ENCODE data around the gene SCN3B. TPM values are rescaled to one million over a fixed set of nuclear protein-coding genes. Genes with fewer than 3 reads are reported as not detected.

The SCN3B gene
- total and polyA plus RNA-seq, 9 of the 15 experiments (the other 6 are each of a cell fraction or from before 2014, with no cell fraction given), result 0.01 to 0.15 (median 0.04) TPM; not detected in 6

GRCh38 chr11:123696183-123696582 lies 41.8 kb upstream of the SCN3B start (continued):
- TF ChIP-seq ZNF707 (CRISPR knock-in tag; conservative IDR thresholded peaks at IDR 0.05) (no peak), POLR3A (IDR thresholded peaks at IDR 0.05; ENCODE audit: borderline replicate concordance, extremely low read depth, insufficient read depth, insufficient read length) (no peak), LEF1 (IDR thresholded peaks at IDR 0.05) (no peak), PHF8 (IDR thresholded peaks at IDR 0.05; ENCODE audit: borderline replicate concordance, low read length) (no peak)

- WGBS (ENCODE audit: insufficient coverage, low coverage, missing lambda C conversion rate), result 2% methylated on average over 5 of the region's 9 CpGs
- Histone ChIP-seq H3K4me3 (no peak overlapping the region), H3K9me1 (ENCODE audit: control insufficient read depth, insufficient read depth, low read length) (no peaks in the 10 kb centered on the region), H3K4me1 (replicated peaks in 1 of 2; ENCODE audit: control insufficient read depth in 2 of 2, insufficient read depth in 2 of 2, low read length in 2 of 2) (no peaks in the 10 kb centered on the region), H2AFZ (ENCODE audit: low read depth, low read length) (no peak overlapping the region), H3K79me2 (ENCODE audit: control insufficient read depth, insufficient read depth, low read length) (no peaks in the 10 kb centered on the region), H3K9ac (ENCODE audit: insufficient read depth in 1 of 2, low read depth in 2 of 2, low read length in 2 of 2) (no peak overlapping the region), H3K4me2 (ENCODE audit: insufficient read depth, low read length) (no peak overlapping the region), H3K36me3 (ENCODE audit: control insufficient read depth, insufficient read depth, low read length) (no peaks in the 10 kb centered on the region), H3K27me3 (ENCODE audit: control insufficient read depth in 2 of 2, insufficient read depth in 2 of 2, low read length in 2 of 2) (peaks cover 0 to 7% of the 10 kb centered on the region in 2 experiments; a peak in 1 of 5 replicates), H4K20me1 (replicated peaks; ENCODE audit: control insufficient read depth, insufficient read depth, low read length) (no peaks in the 10 kb centered on the region), H3K27ac (ENCODE audit: extremely low read depth, low read depth, low read length) (no peak overlapping the region), H3K9me3 (replicated peaks; ENCODE audit: control insufficient read depth, insufficient read depth, low read depth, low read length) (no peaks in the 10 kb centered on the region)
- no peak for DNase-seq (ENCODE audit: extremely low read depth in 1 of 4, low spot score in 3 of 4)
- BruUV-seq (replicated peaks), result no TSS peak
- FAIRE-seq, result no peak
- TF ChIP-seq ZFP36 (IDR thresholded peaks at IDR 0.05; ENCODE audit: low read depth, low read length, partially characterized antibody), result no peak
- no peak for TF ChIP-seq TARDBP (IDR thresholded peaks at IDR 0.05)
- TF ChIP-seq FOXK1 (CRISPR knock-in tag; IDR thresholded peaks at IDR 0.05; ENCODE audit: borderline replicate concordance), result no peak
- CTCF ChIA-PET (ENCODE audit: low intra/inter-chr PET ratio), result no interaction called here
- intact Hi-C loops (cut with micrococcal nuclease), result no loop called here
- POLR2A ChIA-PET, result no interaction called here
- in situ Hi-C loops (cut with MboI), result no loop called here
- no peak for ATAC-seq
These were observed 40.8 kb upstream of the SCN3B start for GRCh38 chr11:123695231-123695630.
